AG04449 (cell line): ENCODE measurements around the gene NEXN.

Experiments
- CTCF ChIA-PET: fragments of 350-600 bp; formaldehyde crosslinking; extraction: SDS; loops from one replicate; lab custom pipeline; 2021; ENCODE audit warnings: antibody characterized with exemption; lab: Yijun Ruan, JAX
- POLR2A ChIA-PET: fragments of 400-600, 350-600 bp; formaldehyde crosslinking; extraction: SDS; loops from one replicate; lab custom pipeline; 2020; ENCODE audit warnings: antibody characterized with exemption, inconsistent platforms; lab: Yijun Ruan, JAX
- DNase-seq: peaks from one replicate; pipeline ENCODE4 v3.0.0-alpha.2; 2010; ENCODE audit warnings: low read depth, low spot score
- H3K4me3 ChIP-seq: 2 replicates; pipeline ENCODE4 v1.5.1; 2011; ENCODE audit warnings: low read depth, mild to moderate bottlenecking, control low read depth, low read length
- CTCF ChIP-seq: IDR thresholded peaks from one replicate; pipeline ENCODE4 v1.5.1; 2011; ENCODE audit warnings: mild to moderate bottlenecking, moderate library complexity, low read length, control low read depth, inconsistent platforms; ENCODE audit not compliant: insufficient read depth; ENCODE audit errors: missing control alignments

Gene NEXN

GRCh38 chr1:77950873-77951272 lies 62.4 kb downstream of the NEXN start:
- no peak overlapping the region for H3K4me3 ChIP-seq
- CTCF ChIA-PET, result interaction anchor here (1.3 to 2.7 kb wide), 2 partner anchors 149 to 163 kb away, joined by 3 to 14 read pairs; no protein-coding TSS in a partner anchor
- no peak for DNase-seq
- TF ChIP-seq CTCF, result no peak
- POLR2A ChIA-PET, result no interaction called here

- POLR2A ChIA-PET, result no interaction called here
- H3K4me3 ChIP-seq, result no peak overlapping the region
- CTCF ChIA-PET, result interaction anchor here (1.3 to 2.7 kb wide), 2 partner anchors 149 to 163 kb away, joined by 3 to 14 read pairs; no protein-coding TSS in a partner anchor
- TF ChIP-seq CTCF, result no peak
- DNase-seq, result no peak
These were observed 62.9 kb downstream of the NEXN start for GRCh38 chr1:77951328-77951727.

GRCh38 chr1:77953907-77954306 lies 65.5 kb downstream of the NEXN start:
- POLR2A ChIA-PET, result no interaction called here
- no peak for DNase-seq
- CTCF ChIA-PET, result interaction anchor here (1.2 kb wide), 2 partner anchors 11 to 161 kb away, joined by 3 to 4 read pairs; no protein-coding TSS in a partner anchor
- H3K4me3 ChIP-seq, result no peak overlapping the region
- no peak for TF ChIP-seq CTCF

- CTCF ChIA-PET, result interaction anchor here (1.2 kb wide), 2 partner anchors 12 to 160 kb away, joined by 3 to 4 read pairs; no protein-coding TSS in a partner anchor
- TF ChIP-seq CTCF, result no peak
- no peak overlapping the region for H3K4me3 ChIP-seq
- no peak for DNase-seq
- POLR2A ChIA-PET, result interaction anchor here (0.5 to 0.7 kb wide), 2 partner anchors 12 to 15 kb away, joined by 3 read pairs; no protein-coding TSS in a partner anchor
These were observed 66.1 kb downstream of the NEXN start for GRCh38 chr1:77954521-77954920.

GRCh38 chr1:77955709-77956108 lies 67.3 kb downstream of the NEXN start:
- POLR2A ChIA-PET, result no interaction called here
- no peak overlapping the region for H3K4me3 ChIP-seq
- TF ChIP-seq CTCF, result no peak
- CTCF ChIA-PET, result interaction anchor here (0.8 to 3.2 kb wide), 2 partner anchors 10 to 159 kb away, joined by 3 to 18 read pairs; no protein-coding TSS in a partner anchor
- no peak for DNase-seq

GRCh38 chr1:77956464-77956863 lies 68.0 kb downstream of the NEXN start:
- TF ChIP-seq CTCF, result no peak
- H3K4me3 ChIP-seq, result no peak overlapping the region
- DNase-seq, result no peak
- ChIA-PET CTCF (interaction anchor here (0.7 to 3.2 kb wide), 5 partner anchors 10 to 158 kb away, joined by 3 to 18 read pairs (median 4); partner anchors contain the start of gene FUBP1), POLR2A (no interaction called here)
